PC-9 (cell line): ENCODE data around the gene MECR. TPM values are rescaled to one million over a fixed set of nuclear protein-coding genes. Genes with fewer than 3 reads are reported as not detected.

ENCODE experiments used
- BruUV-seq: library from RNA; stranded (reverse); fragments of 400-500 nt; replicated peaks from 2 replicates; lab custom pipeline; 2021; lab: Mats Ljungman, UMichigan
- CTCF ChIA-PET: fragments of 300-600 bp; sonication (Branson Sonifier 250); formaldehyde crosslinking; loops from one replicate; lab custom pipeline; 2022; ENCODE audit warnings: antibody characterized with exemption; lab: Charles Lee
- POLR2A ChIA-PET: fragments of 300-600 bp; sonication (Branson Sonifier 250); formaldehyde crosslinking; loops from one replicate; lab custom pipeline; 2022; ENCODE audit warnings: antibody characterized with exemption; ENCODE audit not compliant: unreplicated experiment; lab: Charles Lee
- DNase-seq, 2 experiments: peaks; one replicate each; pipeline versions ENCODE4 v3.0.0 to v3.0.0-alpha.2; 2015 to 2022; ENCODE audit warnings: mixed read lengths in 1 of 2
- H2AFZ ChIP-seq: fragments of 200-600 bp; sonication (generic); 2 replicates; pipeline ENCODE4 v1.8.1; 2017; ENCODE audit warnings: antibody characterized with exemption
- H3F3A ChIP-seq: fragments of 200-600 bp; sonication (generic); 2 replicates; pipeline ENCODE4 v1.8.1; 2017; ENCODE audit warnings: antibody characterized with exemption, mild to moderate bottlenecking, low read depth; ENCODE audit not compliant: insufficient read depth
- H3K27ac ChIP-seq: fragments of 200-600 bp; sonication (generic); 2 replicates; pipeline ENCODE4 v1.6.1; 2016; ENCODE audit warnings: mixed run types
- H3K27me3 ChIP-seq: fragments of 200-600 bp; sonication (generic); 2 replicates; pipeline ENCODE4 v1.6.1; 2016; ENCODE audit warnings: low read depth, mixed run types; ENCODE audit not compliant: insufficient read depth
- H3K36me3 ChIP-seq: fragments of 200-600 bp; sonication (generic); 2 replicates; pipeline ENCODE4 v1.6.1; 2016; ENCODE audit warnings: low read depth, mixed run types
- H3K4me1 ChIP-seq: fragments of 200-600 bp; sonication (generic); replicated peaks from 2 replicates; pipeline ENCODE4 v1.6.1; 2016; ENCODE audit warnings: mixed run types; ENCODE audit not compliant: insufficient read depth
- H3K4me2 ChIP-seq: fragments of 200-600 bp; sonication (generic); 2 replicates; pipeline ENCODE4 v1.6.1; 2017; ENCODE audit warnings: mixed run types
- H3K4me3 ChIP-seq: fragments of 200-600 bp; sonication (generic); 2 replicates; pipeline ENCODE4 v1.6.1; 2016; ENCODE audit warnings: mixed run types
- H3K79me2 ChIP-seq: fragments of 200-600 bp; sonication (generic); 2 replicates; pipeline ENCODE4 v1.6.1; 2017; ENCODE audit warnings: low read depth, mixed run types
- H3K9me2 ChIP-seq: fragments of 200-600 bp; sonication (generic); 2 replicates; pipeline ENCODE4 v1.8.1; 2017; ENCODE audit warnings: mild to moderate bottlenecking; ENCODE audit not compliant: insufficient read depth
- H3K9me3 ChIP-seq: fragments of 200-600 bp; sonication (generic); 2 replicates; pipeline ENCODE4 v1.8.1; 2016; ENCODE audit warnings: low read depth; ENCODE audit not compliant: insufficient read depth
- H4K20me1 ChIP-seq: fragments of 200-600 bp; sonication (generic); 2 replicates; pipeline ENCODE4 v1.8.1; 2017; ENCODE audit not compliant: insufficient read depth
- EZH2 ChIP-seq: fragments of 200-600 bp; sonication (generic); IDR thresholded peaks from 2 replicates; pipeline ENCODE4 v1.8.0; 2017; ENCODE audit warnings: antibody characterized with exemption, low read depth
- intact Hi-C: fragments of 100-400 bp; cut with micrococcal nuclease; formaldehyde crosslinking; loops from one replicate; pipeline ENCODE4 v1.10.0; 2022; ENCODE audit not compliant: unreplicated experiment
- total RNA-seq: library from RNA; stranded (reverse); gene quantifications from 2 replicates; pipeline ENCODE4 v1.2.3, GENCODE V29; 2021
- TF ChIP-seq, protein P1 (sequence below): fragments of 200-600 bp; sonication (generic); conservative IDR thresholded peaks from 2 replicates; pipeline ENCODE4 v1.6.1; 2017; ENCODE audit warnings: mixed run types, antibody characterized with exemption, mild to moderate bottlenecking, moderate library complexity

The MECR gene
- total RNA-seq, 1 experiment from 2014 or later, result 46.4 TPM

DNA sequence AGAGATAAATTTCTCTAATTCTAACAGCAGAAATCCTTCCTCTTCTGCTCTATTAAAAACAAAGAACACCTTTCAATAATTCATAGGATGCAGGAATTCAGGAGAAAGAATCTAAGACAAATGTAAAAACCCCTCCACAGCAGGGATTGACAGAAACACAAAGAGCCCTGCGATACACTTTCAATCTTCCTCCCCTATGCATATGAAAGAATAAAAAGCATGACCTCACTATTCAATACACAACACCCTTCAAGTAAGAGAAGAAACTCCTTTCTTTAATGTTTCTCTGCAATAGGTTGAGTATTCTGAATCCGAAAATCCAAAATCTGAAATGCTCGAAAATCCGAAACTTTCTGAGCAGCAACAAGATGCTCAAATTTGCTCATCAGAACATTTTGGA lies 66.1 kb downstream of the MECR start:
- Histone ChIP-seq H3K27ac (no peak overlapping the region), H3F3A (no peaks in the 10 kb centered on the region; the same call in 1 of the 2 replicates), H3K4me2 (no peak overlapping the region), H3K9me2 (no peaks in the 10 kb centered on the region), H3K27me3 (no peaks in the 10 kb centered on the region), H4K20me1 (peaks cover 49% of the 10 kb centered on the region), H3K4me3 (no peak overlapping the region), H2AFZ (no peak overlapping the region), H3K79me2 (peaks cover 77% of the 10 kb centered on the region), H3K36me3 (peaks cover 14% of the 10 kb centered on the region; the same call in 1 of the 2 replicates), H3K4me1 (no peaks in the 10 kb centered on the region), H3K9me3 (no peaks in the 10 kb centered on the region)
- no TSS peak for BruUV-seq
- TF ChIP-seq, protein P1, sequence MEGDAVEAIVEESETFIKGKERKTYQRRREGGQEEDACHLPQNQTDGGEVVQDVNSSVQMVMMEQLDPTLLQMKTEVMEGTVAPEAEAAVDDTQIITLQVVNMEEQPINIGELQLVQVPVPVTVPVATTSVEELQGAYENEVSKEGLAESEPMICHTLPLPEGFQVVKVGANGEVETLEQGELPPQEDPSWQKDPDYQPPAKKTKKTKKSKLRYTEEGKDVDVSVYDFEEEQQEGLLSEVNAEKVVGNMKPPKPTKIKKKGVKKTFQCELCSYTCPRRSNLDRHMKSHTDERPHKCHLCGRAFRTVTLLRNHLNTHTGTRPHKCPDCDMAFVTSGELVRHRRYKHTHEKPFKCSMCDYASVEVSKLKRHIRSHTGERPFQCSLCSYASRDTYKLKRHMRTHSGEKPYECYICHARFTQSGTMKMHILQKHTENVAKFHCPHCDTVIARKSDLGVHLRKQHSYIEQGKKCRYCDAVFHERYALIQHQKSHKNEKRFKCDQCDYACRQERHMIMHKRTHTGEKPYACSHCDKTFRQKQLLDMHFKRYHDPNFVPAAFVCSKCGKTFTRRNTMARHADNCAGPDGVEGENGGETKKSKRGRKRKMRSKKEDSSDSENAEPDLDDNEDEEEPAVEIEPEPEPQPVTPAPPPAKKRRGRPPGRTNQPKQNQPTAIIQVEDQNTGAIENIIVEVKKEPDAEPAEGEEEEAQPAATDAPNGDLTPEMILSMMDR, result no peak
- no peak for TF ChIP-seq EZH2
- ChIA-PET CTCF (no interaction called here), POLR2A (no interaction called here)
- no peak for DNase-seq
- intact Hi-C loops, result no loop called here

DNA sequence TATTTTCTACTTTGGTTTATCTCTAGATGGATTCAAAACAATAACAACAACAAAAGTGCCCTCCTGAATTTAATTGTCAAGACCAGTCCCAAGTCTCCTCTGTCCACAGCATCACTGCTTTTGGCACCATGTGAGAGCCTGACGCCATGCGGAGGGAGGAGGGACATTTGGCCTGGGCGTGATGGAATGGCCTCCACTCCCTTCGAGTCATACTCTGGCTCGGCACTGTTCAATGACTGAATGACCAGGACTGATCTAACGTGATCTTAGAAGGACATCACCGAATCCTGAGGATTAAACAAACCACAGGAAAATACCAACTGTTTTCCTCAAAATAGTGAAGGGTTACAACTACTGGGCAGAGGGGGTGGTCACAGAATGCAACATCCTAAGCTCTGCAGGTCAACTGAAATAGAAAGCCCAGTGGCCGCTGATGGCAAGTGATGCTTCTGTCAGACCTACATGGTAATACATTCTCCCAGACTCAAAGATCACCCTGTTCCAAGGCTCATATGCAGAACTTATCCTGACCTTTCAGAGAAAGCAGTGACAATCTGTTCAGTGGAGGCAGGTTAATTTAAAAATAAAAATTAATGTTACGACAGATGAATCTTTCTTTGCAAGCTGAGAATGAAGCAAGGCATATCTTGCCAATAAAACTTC lies 68.1 kb downstream of the MECR start:
- no peak for DNase-seq
- no TSS peak for BruUV-seq
- no peak for TF ChIP-seq EZH2
- TF ChIP-seq, protein P1, result no peak
- Histone ChIP-seq H3K9me3 (no peaks in the 10 kb centered on the region), H3K79me2 (peaks cover 57% of the 10 kb centered on the region), H3K9me2 (no peaks in the 10 kb centered on the region), H3K27me3 (no peaks in the 10 kb centered on the region), H4K20me1 (peaks cover 35% of the 10 kb centered on the region), H3K27ac (no peak overlapping the region), H3K36me3 (peaks cover 17% of the 10 kb centered on the region; the same call in 1 of the 2 replicates), H3K4me2 (no peak overlapping the region), H3K4me1 (no peaks in the 10 kb centered on the region), H3K4me3 (no peak overlapping the region), H2AFZ (no peak overlapping the region), H3F3A (no peaks in the 10 kb centered on the region)
- intact Hi-C loops, result no loop called here
- CTCF ChIA-PET, result no interaction called here
- POLR2A ChIA-PET, result no interaction called here

DNA sequence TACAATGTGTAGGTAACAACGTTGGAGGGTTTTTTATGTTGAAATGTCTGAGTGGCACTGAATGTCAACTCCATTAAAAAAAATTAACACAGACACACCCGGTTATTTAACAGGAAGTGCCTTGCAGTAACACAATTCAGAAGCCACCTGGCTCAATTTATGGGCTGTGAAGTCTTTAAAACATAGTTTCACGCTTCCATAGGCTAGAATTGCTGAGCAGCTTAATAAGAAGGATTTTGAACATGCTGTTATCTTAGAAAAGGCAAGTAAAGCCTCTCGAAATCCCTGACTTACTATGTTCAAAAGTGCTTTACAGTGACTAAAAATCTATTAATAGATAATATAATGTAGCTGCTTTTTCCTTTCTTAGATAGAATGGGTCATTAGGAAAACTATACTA lies 68.7 kb downstream of the MECR start:
- no peaks in the 10 kb centered on the region for H3K9me3 ChIP-seq
- H2AFZ ChIP-seq, result no peak overlapping the region
- H4K20me1 ChIP-seq, result peaks cover 33% of the 10 kb centered on the region
- TF ChIP-seq EZH2, result no peak
- no peak overlapping the region for H3K4me3 ChIP-seq
- intact Hi-C loops, result no loop called here
- H3K79me2 ChIP-seq, result peaks cover 52% of the 10 kb centered on the region
- ChIA-PET CTCF (no interaction called here), POLR2A (no interaction called here)
- H3K4me1 ChIP-seq, result no peaks in the 10 kb centered on the region
- no peaks in the 10 kb centered on the region for H3K27me3 ChIP-seq
- no peaks in the 10 kb centered on the region for H3K9me2 ChIP-seq
- DNase-seq, result no peak
- no peaks in the 10 kb centered on the region for H3F3A ChIP-seq
- no peak overlapping the region for H3K27ac ChIP-seq
- H3K4me2 ChIP-seq, result no peak overlapping the region
- BruUV-seq, result no TSS peak
- H3K36me3 ChIP-seq, result peaks cover 17% of the 10 kb centered on the region; the same call in 1 of the 2 replicates
